RCC 7860 (cell line): ENCODE results near the gene CSRNP3.

ENCODE experiments used
- DNase-seq: peaks from one replicate; pipeline ENCODE4 v3.0.0-alpha.2; 2015; ENCODE audit warnings: low spot score
- FAIRE-seq: peaks from 2 replicates; lab custom pipeline; 2012; peaks lifted over from hg19 to GRCh38; lab: Jason Lieb, UNC

The CSRNP3 gene

DNA sequence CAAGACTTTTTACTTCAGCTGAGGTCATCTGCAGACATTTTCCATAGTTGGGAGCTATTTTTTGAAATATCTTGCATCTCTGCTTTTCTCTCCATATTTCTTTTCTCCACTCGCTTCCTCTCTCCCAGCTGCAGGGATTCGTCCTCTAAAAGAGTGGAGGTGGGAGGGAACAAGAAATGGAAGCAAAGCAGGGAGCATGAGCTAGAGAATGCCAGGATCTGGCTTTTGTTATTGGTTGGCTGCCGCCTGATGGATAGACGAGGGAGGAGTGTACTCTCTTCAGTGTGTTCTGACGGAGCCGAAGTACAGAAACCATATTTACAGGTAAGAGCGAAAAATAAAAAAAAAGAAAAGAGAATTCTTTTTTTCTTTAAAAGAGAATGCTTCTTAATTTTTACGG, at the start of gene CSRNP3:
Gene CSRNP3, plus strand, starts transcription at position 282 of the 400 bp plus-strand sequence. CDS start 125,368 bp downstream, outside the sequence.
- peak; percentile 88 for FAIRE-seq

GRCh38 chr2:165420231-165420630, 49.3 kb upstream of the CSRNP3 start:
- DNase-seq (no peak), FAIRE-seq (no peak)

More for the DNA sequence above, at the start of gene CSRNP3:
- DNase-seq, result peak; percentile 60

- DNase-seq, result no peak
- FAIRE-seq, result no peak
These were observed 46.4 kb upstream of the CSRNP3 start for GRCh38 chr2:165423081-165423480.

DNA sequence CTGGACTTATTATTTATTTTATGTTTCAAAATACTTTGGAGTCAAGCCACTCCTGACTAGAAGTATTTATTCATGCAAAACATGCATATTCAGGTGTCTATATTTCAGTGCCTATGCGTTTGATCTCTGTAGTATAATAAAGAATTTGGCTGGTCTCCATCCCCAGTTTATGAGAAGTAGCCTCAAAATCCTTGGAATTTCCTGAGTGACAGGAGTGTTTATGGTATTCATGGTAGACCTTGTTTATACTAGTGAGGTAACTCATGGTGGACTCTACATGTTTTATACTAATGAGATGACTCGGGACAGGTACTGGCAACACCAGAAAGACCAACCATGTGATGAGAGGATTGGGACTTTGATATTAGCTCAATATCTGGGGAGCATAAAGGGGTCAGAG, 43.9 kb upstream of the CSRNP3 start:
- no peak for FAIRE-seq

DNA sequence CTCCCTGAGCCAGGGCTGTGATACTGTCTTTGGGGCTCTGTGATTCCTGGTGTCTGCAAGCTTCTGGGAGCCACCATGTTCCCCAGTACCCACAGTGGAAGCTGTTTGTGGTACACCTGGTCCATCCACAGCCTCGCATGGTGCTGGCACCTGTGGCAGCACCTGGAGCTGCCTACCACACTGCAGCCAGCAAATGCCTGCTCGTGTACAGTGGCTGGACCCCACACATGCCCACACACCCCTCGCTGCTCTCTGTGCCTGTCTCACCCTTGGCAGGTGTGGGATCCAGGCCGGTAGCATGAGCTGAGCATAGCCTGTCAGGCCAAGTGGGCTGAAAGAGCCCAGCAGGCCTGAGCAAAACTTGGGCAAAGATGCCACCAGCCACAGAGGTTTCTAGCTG, 41.8 kb upstream of the CSRNP3 start:
- FAIRE-seq, result no peak

More for the DNA sequence above, 43.9 kb upstream of the CSRNP3 start:
- DNase-seq, result no peak

DNA sequence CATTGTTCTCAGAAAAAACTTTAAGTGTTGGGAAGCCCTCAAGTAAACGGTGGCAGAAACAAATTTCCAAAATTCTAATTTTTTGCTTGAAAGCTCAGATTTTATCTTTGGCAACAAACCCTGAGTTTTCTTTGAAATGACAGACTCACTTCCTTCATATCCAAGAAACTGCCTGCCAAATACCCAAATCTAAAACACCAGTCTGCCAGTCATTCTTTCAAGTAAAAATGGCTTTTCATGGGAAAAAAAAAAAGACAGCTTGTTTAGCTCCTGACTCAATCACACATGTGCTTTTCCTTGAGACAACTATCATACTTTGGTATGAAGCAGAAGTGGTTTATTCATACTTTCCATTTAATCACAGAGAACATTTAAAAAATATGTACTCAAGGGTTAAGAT, 40.6 kb upstream of the CSRNP3 start:
- no peak for FAIRE-seq

More for the DNA sequence above, 41.8 kb upstream of the CSRNP3 start:
- DNase-seq, result no peak

GRCh38 chr2:165431014-165431413, 38.5 kb upstream of the CSRNP3 start:
- FAIRE-seq (no peak), DNase-seq (no peak)

More for the DNA sequence above, 40.6 kb upstream of the CSRNP3 start:
- no peak for DNase-seq

DNA sequence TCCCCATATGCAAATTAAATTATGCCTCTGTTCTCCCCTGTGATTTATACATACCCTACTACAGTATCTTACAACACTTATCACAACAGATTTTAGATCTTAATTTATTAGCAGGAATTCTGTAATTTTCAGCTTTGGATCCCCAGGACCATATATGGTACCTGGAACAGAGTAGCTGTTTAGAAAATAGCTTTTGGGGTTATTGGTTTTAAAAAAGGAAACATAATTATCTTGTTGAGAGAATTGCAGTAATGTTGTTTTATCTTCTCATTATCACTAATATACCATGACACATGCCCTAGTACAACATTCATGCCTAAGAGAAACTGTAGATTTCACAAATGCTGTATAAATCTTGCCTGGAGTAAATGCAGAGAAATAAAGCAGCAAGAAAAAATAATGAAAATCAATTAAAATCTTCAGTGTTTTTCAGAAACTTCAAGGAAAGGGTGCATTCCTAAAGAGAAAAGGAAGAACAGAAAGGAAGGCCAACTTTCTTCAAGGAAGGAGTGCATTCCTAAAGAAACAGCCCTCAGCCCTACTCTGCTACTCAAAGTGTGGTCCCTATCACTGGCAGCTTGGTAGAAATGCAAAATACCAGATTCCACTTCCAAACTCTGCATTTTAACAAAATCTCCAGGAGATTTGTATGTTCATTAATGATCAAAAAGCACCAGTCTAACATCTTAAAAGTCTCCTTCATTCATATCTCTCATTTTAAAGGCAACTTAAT, 37.1 kb upstream of the CSRNP3 start:
- DNase-seq (no peak), FAIRE-seq (no peak)

DNA sequence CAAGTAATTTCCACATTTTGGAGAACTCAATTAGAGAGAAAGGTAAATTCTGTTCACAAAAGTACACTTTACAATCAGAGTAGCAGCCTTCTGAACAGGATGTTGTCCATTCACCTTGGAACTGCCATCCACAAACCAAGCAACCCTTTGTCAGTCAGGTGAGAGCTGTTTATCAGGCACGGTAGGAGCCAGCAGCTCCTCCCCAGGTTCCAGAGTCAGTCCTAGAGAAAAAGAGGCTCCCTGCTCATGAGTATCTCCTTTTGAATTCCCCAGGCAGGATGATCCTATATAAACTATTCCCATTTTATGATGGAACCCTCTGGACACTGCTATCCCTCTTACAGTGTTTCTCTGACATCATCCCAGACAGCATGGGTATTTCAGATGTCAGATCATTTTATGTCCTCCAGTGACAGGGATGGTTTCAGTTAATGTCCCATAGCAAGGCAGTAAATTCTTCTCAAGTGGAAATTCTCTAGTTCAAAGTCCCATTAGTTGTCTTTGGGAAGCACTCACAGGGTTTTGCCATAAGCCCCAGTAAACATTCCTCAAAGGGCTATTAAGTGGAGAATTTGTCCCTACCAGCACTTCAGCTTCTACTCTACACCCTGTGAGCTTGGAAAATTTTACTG, 34.5 kb upstream of the CSRNP3 start:
- DNase-seq (no peak), FAIRE-seq (no peak)

- no peak for DNase-seq
- FAIRE-seq, result no peak
These were observed 33.9 kb upstream of the CSRNP3 start for GRCh38 chr2:165435611-165436010.

DNA sequence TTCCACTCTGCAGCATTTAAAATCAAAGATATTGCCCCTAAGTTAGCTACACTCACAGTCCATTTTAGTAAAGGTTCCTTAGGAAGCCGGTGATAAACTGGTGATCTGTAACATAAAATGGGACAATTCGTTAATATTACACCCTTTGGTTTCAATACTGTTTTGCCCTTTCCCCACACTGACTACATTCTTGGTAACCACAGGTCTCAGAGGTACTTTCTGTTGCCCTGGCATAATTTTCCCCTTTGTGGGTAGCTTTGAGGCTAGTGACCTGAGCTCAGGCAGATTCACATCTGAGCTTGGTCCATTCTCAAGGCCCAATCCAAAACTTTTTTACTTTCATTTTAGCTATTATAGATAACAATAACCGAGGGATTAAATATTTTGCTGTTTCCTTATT, 32.9 kb upstream of the CSRNP3 start:
- DNase-seq, result no peak
- no peak for FAIRE-seq

DNA sequence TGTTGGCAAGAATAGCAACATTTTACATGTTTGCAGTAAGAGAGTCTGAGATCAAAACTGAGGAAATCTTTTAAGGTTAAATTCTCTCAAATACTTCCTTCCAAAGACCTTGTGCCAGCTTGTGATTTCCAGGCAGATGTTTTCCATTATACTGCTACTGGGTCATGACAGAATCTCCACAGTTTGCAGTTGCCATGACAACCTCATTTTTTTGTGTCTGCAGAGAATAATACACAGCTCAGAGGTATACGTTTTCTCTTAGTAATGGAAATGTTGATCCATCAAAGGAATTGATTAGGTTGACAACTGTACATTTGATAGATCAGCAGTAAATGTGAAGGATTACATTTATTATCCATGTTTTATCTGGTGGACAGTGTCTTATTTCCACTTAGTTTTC, 29.1 kb upstream of the CSRNP3 start:
- DNase-seq, result no peak
- no peak for FAIRE-seq

DNA sequence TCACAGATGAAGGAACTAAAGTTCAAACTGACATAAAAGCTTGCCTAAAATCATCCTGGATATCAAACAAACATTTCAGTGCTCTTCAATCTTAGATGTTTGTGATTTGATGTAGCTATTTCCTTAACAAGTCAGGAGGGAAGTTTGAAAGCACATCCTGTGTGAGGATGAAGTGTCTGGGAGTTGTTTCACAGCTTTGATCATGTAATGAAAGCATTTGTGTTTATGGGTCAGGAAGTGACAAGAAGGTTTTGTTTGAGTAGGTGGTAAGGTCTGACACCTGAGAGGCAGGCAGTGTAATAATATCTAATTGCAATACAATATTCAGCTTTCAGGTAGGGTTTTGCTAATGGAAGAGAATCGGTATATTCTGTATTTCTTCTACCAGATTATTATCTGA, 26.0 kb upstream of the CSRNP3 start:
- DNase-seq (no peak), FAIRE-seq (no peak)

DNA sequence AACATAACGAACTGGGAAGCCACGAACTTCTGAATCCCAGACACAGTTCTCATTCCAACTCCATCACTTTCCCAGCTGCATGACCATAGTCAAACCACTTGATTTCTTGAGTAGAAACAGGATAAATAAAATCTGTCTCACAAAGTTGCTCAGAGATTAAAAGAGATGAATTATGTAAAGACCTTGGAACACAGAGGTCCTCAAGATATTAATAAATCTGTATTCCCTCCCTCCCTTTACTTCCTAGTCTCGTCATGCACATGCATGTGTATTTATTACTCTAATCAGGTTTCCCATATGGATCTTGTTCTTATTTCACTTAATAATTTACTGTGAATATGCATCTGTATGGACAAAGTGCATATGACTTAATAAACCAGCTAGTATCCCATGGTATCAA, 21.1 kb upstream of the CSRNP3 start:
- DNase-seq, result no peak
- FAIRE-seq, result no peak

DNA sequence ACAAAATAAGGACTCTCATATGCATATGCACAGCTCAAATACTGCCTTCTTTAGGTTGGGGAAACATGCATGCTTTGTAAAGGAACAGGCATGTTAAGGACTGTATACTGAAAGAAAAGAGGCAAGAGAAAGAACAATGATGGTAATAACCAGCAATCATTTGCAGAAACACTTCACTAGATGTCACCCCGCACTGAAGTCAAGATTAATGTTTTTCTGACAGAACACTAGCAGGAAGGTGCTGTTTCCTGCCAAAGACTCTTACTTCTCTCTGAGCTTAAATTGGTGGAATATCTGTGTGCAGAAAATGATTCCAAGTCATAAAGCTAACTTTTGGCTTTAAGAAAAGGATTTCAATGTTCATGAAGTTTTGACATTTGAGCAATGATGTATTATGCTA, 19.3 kb upstream of the CSRNP3 start:
- no peak for DNase-seq
- FAIRE-seq, result no peak

- DNase-seq (no peak), FAIRE-seq (no peak)
These were observed 17.2 kb upstream of the CSRNP3 start for GRCh38 chr2:165452327-165452726.

DNA sequence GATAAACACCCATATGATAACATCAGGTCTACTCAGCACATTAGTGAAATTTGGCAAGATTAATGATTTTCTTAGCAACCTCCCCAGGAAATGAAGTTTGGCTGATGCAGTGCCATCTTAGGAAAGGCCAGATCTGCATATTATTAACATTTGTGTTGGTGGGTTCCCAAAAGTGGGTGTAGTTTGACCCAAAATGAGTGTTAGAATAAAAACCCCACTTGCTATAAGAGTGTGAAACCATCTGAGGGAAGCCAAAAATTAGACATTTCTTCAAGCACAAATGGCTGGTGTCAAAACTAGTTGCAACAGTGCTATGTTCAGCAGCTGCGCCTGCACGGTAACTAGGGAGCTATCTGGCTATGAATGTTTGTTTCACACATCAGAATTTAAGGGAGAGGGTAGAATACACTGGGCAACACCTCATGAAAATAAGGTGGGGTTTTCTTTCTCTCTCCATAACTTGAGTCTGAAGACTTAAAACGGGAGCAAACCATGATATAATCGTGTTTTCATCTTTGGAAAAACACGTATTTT, 15.9 kb upstream of the CSRNP3 start:
- no peak for FAIRE-seq
- DNase-seq, result no peak

DNA sequence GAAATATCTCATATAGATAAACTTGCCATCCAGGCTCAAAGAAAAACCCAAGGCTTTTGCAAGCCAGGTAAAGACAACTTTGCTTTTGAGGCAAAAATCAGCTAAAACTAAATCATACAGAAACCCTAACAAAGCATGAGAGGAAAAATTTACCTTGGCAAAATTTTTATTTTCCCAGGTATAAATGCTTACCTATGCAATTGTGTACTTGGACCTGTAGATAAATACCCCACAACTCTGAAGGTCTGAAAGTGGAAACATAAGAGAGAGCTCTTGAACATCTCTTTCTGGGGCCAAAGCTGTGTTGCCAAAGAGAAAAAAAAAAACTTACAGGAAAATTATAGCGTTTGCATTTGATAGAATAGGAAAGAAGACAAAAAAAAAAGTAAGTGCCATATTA, 14.6 kb upstream of the CSRNP3 start:
- DNase-seq (no peak), FAIRE-seq (no peak)

DNA sequence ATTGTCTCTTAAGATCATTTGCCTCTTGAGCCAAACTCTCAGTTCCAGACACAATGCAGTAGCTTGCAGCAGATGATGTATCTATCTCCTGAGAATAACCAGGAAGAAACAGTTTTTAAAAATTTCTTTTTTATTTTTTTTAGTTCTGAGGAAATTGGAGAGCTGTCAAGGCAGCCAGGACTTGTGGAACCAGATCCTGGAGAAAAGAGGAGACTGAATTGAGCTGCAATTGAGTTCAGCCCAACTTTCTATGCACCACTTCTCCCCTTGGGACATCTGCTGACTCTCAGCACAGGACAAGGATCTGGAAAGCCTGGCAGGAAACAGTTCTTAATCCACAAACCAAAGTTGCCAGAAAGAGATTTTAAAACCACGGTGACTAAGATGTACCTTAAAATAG, 13.5 kb upstream of the CSRNP3 start:
- no peak for DNase-seq
- FAIRE-seq, result no peak

DNA sequence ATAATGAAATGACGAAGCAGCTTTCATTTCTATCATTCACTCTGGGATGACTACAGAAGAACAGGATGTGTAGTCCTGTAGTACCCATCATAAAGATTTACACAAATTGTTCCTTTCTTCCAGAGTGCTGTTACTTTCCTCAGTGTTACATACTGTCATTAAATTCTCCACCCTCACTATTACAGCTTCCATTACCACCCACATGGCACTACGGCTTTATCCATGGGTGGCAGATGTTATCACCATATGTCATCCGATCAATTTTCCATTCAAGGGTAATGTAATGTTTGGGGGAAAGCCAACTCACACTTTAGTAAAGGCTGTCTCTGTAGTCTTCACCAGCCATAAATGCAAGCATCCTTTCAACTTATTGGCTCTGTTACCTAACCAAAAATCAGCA, 7.1 kb upstream of the CSRNP3 start:
- FAIRE-seq, result no peak
- no peak for DNase-seq

GRCh38 chr2:165466386-165466785, 3.1 kb upstream of the CSRNP3 start:
- FAIRE-seq (no peak), DNase-seq (no peak)

DNA sequence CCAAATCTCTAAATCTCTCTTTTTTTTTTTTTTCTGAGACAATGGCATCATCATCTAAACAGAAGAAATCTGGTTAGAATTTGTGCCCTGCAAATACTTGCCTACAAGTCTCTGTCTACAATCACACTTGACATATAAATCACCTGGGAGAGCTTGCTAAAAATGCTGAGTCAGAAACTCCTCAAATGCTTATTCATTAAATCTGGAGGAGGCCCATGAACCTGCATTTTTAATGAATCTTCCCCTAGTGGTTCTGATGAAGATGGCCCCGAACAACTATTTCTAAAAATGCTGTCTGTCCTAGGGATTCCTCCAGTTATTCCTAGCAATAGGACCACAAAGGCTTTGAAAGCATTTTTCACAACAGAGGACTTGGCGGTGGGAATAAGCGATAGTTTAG, 1.6 kb upstream of the CSRNP3 start:
- DNase-seq (no peak), FAIRE-seq (no peak)
